HG03095 (cell line): ENCODE results near the gene PROKR1.

Experiments
- ATAC-seq: cut with Tn5 transposase; IDR thresholded peaks from one replicate; pipeline ENCODE4 v1.9.1; 2021; ENCODE audit warnings: moderate library complexity; ENCODE audit not compliant: unreplicated experiment

PROKR1 gene

DNA sequence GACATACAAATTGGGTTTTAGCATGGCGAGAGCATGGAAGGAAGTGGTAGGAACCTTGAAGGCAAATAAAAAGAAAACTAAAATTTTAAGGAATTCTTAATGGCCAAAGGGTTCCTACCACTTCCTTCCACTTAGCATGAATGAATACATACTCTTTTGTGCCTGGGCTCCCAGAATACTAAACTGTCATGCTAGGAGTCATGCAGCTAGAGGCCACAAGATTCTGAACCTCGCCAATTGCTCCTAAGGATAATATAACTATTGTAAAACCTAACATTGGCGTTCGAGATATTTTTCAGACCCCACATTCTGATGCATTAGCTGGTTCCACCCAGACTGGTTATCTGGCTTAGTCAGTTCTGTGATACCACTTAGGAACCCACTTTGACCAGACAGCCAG, 52.6 kb downstream of the PROKR1 start:
- no peak for ATAC-seq

GRCh38 chr2:68696554-68696953, 53.2 kb downstream of the PROKR1 start:
- ATAC-seq, result no peak

DNA sequence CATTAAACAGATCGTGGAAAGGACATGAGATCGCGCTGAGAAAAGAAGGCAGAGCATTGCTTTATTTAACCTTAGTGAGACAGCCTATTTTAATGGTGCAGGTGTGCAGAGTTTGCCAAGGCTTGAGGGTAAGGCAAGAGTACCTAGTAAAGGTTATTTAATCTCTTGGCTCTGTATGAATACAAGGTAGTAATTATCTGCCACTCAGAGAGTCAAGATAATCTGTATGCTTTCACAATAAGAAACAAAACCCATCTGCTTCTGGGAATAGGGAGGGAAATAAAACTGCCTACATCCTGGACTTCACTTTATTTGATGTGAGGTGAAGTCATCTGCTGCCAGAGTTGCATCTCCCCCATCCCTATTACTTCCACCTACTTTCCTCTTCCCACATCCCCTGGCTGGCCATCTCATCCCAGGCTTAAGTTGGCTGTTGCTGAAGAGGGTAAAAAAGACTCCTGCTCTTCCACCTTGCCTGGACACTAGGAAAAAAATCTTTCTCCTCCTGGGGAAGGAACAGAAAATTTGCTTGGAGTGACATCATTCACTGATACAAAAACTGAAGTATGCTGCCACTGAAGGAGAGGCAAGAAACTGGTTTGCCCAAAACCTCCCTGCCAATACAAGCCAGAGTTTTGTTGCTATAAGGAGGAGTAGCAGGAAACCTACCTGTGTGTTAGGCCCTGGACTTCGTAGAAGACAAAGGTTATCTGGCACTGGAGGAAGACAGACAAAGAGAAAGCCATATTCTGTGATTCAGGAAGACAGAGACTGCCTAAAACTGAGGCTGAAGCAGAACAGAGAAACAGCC, 55.4 kb downstream of the PROKR1 start:
- ATAC-seq, result no peak

- no peak for ATAC-seq
Observed at GRCh38 chr2:68700560-68700959, 57.2 kb downstream of the PROKR1 start.

GRCh38 chr2:68706637-68707036, 63.3 kb downstream of the PROKR1 start:
- no peak for ATAC-seq
